ENCODE measurements around the gene PRRX2.

PRRX2 gene

DNA sequence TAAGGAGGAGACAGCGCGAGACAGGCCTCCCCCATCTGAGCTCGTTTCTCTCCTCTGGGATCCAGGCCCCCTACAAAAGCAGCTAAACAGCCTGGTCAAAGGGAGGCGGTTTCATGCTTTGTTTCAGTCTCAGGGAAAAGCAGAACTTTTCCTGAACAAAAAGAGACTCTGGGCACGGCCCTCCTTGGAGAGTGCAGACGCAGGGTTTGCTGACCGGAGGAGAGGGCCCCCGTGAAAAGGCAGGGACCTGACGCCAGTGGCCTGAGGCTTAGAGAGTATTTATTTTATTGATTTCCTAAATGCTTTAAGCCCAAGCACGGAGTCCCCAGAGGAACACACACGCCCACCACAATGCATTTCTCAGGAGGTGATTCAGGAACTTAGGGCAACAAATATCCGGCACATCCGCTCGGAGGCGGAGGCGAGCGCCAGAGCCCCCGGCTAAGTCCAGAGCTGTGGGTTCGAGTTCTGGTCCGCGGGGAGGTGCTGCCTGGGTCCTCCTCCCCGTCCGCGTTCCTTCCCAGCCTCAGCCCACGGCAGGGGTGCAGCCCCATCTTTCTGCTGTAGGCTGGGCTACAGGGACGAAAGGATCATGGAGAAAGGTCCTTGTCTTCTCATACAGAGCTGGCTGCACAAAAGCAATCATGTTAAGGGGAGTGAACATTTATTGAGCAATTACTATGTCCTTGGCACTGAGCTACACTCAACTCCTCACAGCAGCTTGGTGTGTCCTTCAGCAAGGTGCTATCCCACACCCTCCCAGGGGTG is 47.4 kb downstream of the PRRX2 start:
- DNase-seq: peak; percentile 93

GRCh38 chr9:129713402-129713679 is 47.9 kb downstream of the PRRX2 start:
- no peak for DNase-seq

- DNase-seq: peak; percentile 56
Observed at GRCh38 chr9:129714511-129715061, 49.1 kb downstream of the PRRX2 start.

DNA sequence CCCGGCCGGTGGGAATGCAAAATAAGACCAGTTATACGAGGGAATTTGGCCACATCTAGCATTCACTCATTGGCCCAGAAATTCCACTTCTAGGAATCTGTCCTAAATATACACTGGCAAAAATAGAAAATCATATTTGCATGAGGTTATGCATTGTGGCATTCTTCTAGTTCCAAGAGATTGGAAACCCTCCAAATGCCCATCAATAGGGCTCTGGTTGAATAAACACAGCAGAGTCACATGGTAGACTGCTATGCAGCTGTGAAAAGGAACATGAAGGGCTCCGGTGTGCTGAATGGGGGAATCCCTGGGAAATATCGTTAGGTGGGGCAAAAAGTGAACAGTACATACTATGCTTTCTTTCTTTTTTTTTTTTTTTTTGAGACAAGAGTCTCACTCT is 50.6 kb downstream of the PRRX2 start:
- peak; percentile 71 for DNase-seq

- DNase-seq: no peak
Observed at GRCh38 chr9:129717991-129718390, 52.5 kb downstream of the PRRX2 start.

GRCh38 chr9:129718647-129719046 is 53.2 kb downstream of the PRRX2 start:
- no peak for DNase-seq

GRCh38 chr9:129719135-129719534 is 53.7 kb downstream of the PRRX2 start:
- no peak for DNase-seq

- DNase-seq: no peak
Observed at GRCh38 chr9:129720181-129720864, 54.9 kb downstream of the PRRX2 start.

- no peak for DNase-seq
Observed at GRCh38 chr9:129720865-129721545, 55.6 kb downstream of the PRRX2 start.

GRCh38 chr9:129722913-129723312 is 57.5 kb downstream of the PRRX2 start:
- no peak for DNase-seq

DNA sequence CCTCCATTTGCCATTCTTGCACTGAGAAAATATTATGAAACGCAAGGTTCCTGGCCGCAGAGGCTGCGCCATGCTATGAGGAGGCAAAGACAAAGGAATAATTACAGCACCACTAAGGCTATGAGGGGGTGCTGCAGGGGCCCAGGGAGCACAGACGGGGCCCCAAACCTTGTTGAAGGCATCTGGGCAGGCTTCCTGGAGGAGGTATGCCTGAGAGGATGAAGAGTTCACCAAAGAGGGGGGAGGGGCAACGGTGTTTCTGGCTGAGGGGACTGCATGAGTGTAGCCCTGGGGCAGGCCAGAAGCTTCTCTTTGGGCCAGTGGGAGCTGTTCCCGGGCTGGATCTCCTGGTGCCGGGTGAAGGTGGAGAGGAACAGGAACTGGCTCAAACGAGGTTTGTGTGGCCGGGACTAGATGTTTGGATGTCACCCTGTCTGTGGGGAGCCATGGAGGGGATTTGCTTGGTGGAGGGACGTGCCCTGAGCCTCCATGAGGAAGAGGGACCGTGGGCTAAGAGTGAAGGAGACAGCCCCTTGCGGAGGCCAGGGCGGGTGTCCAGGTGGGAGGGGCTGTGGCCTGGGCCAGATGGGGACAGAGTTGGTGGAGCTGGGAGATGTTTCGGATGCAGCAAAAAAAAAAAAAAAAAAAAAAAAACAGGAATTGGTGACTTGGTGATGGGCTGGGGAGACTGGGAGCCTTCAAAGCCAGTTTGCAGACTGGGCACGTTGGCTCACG is 59.2 kb downstream of the PRRX2 start:
- no peak for DNase-seq

- DNase-seq: peak; percentile 60
Observed at GRCh38 chr9:129725795-129726251, 60.4 kb downstream of the PRRX2 start.

- DNase-seq: peak; percentile 90
Observed at GRCh38 chr9:129726322-129727160, 61.1 kb downstream of the PRRX2 start.

- DNase-seq: no peak
Observed at GRCh38 chr9:129728744-129729143, 63.3 kb downstream of the PRRX2 start.

DNA sequence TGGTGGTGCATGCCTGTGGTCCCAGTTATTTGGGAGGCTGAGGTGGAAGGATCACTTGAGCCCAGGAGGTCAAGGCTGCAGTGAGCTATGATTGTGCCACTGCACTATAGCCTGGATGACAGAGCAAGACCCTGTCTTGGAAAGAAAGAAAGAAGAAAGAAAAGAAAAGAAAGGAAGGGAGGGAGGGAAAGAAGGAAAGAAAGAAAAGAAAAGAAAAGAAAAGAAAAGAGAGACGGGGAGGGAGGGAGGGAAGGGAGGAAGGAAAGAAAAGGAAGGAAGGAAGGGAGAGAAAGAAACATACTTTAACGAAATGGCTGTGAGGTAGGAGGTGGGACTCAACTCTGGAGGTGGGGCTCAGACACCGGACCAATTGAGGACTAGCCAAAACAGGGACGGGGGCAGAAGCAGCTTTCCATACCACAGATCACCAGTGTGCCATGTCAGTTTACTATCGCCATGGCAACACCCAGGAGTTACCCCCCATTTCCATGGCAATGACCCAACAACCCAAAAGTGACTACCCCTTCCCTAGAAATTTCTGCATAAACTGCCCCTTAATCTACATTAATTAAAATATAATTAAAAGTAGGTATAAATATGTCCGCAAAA is 66.1 kb downstream of the PRRX2 start:
- DNase-seq: no peak

DNA sequence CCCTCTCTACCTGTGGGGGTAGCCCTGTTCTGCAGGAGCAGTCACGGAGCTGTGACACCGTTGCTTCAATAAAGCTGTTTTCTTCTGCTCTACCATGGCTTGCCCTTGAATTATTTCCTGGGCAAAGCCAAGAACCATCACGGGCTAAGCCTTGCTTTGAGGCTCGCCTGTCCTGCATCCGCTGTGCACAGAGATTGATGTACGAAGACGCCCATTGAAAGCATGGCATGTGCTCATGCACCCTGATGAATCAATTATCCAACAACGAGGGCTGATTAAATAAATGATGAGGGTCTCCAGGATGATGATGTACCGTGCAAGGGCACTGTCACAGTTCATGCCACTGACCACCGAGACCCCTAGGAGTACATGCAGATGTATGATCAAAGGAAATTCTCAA is 66.7 kb downstream of the PRRX2 start:
- no peak for DNase-seq

DNA sequence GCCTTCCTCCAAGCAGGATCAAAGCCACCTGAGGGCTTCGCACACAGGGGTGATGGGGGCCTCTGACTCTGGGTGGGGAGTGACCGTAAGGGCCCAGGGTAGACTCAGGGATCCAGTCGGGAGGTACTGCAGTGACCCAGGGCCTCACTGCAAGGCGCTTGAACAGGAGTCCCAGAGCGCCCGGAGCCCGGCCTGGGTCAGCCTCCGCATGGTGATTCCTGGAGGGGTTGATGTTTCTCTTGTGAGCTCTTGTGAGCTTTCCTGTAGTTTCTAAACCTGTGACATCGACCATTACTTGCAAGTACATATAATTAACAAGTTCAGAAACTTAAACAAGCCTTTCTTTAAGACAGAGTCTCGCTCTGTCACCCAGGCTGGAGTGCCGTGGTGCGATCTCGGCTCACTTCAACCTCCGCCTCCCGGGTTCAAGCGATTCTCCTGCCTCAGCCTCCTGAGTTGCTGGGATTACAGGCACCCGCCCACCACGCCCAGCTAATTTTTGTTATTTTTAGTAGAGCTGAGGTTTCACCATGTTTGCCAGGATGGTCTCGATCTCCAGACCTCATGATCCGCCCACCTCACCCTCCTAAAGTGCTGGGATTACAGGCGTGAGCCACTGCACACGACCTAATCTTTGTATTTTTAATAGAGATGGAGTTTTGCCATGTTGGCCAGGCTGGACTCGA is 67.6 kb downstream of the PRRX2 start:
- no peak for DNase-seq

DNA sequence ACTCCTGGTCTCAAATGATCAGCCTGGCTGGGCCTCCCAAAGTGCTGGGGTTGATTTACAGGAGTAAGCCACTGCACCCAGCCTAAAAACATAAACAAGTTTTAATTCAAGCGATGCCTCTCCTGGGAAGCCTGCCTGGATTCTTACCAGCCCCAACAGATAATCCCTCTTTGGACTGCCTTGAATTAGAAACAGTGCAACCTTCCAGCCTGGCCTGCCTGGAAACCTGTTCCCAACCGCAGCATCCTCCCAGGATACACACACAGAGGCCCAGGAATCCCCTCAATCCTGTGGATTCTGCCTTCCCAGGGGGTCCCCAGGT is 68.1 kb downstream of the PRRX2 start:
- no peak for DNase-seq

DNA sequence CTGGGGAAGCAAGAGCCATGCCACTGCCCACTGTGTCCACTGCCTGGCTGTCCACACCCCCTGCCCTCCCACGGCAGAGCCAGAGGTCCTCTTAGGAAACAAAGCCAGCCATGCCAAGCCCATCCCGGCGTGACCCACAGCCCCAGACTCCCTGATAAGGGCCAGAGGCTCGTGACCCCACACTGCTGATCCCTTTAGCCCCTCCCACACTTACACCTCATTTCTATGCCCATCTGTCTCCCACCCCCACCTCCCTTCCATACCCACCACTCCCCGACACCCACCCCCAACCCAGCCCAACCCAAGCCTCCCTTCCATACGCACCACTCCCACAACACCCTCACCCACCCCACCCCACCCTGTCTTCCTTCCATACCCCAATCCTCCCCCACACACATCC is 70.1 kb downstream of the PRRX2 start:
- no peak for DNase-seq

DNA sequence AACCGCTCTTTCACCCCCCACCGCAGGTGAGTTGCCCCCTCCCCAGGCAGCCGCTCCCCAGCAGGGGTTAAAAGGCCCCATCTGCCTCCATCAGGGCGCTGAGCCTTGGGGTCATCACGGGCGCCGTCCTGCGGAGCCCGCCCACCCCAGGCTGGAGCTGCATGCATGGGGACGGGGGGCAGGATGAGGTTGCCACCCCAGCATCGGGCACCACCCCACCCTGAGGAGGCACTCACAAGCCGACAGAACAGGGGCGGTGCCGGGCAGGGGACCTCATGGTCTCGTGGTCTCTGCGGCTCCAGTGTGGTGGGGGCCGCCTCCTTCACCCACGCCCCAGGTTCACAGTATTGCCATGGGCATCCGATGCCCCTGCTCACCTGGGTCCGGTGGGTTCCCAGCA is 70.9 kb downstream of the PRRX2 start:
- DNase-seq: no peak

Measured in fibroblast of skin of right biceps (primary cell).